Nucleus accumbens (tissue), 56 donors: ENCODE results near the gene XYLT1.
"Not testable (repeated sequence)": the region's sequence is repeated elsewhere in the genome, so short reads cannot be mapped to it uniquely, and the experiment has no call there.

Experiments
- DNase-seq, 56 donors: peaks; one replicate each; lab custom pipeline; 2025; lab: John Stamatoyannopoulos, UW

Gene XYLT1

DNA sequence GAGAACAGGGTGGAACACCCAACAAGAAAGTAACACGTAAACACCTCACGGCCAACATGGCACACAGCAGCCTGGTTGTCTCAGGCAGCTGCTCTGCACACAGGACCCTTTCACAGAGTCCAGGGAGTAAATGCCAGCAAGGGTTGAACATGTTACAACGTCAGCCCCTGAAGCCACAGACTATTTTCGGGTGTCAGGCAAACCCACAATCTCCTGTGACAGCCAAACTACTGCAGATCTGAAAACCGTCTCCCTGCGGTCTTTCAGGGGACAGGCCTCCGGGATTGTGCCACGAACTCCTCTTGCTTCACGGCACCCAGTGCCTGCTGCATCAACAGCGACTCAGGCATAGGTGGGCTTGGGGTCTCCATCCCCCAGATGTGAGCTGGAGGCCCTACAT is 127.7 kb downstream of the XYLT1 start:
- DNase-seq: peak in 4 of 56 donors; percentile 5 to 21 (median 15)

- DNase-seq: no peak
Measured at GRCh38 chr16:17342031-17342430, 128.7 kb downstream of the XYLT1 start.

DNA sequence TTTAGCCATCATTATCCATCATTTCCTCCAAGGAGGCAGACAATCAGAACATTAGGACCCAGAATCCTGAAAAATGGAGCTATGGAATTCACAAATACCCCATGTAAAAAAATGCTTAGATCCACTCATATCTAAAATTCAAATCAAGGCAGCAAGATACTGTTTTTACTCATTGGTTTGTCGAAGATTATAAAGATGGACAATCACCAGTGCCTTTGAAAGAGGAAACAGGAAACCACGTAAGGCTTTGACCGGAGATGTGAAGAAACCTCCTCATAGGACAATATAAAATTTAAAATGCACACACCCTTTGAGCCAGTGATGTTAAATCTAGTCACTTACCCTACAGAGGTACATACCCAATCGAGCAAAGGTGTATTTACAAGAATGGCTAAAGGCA is 130.0 kb downstream of the XYLT1 start:
- DNase-seq: no peak

DNA sequence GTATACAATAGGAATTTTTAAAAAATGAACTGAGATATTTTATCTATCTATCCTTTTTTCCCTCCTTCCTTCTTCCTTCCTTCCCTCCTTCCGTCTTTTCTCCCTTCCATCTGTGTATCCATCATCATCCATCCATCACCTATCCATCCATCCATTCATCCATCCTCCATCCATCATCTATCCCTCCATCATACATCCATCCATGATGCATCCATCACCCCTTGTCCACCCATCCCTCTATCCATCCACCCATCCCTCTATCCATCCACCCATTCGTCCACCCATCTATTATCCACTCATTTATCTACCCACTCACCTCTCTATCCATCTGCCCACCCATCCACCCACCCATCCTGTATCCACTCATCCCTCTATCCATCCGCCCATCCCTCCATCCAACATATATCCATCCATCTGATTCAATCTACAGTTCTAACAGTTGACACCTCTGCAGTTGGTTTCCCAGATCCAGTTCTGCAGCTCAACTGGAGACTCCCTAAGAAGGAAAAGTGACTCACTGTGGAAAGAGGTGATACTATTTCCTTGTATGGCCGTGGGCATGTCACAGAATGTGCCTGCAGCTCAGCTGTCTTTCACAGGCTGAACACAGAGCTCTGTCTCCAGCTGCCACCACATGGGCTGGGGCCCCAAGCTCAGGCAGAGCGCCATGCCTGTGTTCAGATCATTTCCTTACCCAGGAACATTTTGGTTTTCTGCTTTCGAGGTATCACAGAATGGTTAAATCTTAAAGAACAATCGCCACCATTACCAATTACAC is 130.8 kb downstream of the XYLT1 start:
- no peak for DNase-seq

DNA sequence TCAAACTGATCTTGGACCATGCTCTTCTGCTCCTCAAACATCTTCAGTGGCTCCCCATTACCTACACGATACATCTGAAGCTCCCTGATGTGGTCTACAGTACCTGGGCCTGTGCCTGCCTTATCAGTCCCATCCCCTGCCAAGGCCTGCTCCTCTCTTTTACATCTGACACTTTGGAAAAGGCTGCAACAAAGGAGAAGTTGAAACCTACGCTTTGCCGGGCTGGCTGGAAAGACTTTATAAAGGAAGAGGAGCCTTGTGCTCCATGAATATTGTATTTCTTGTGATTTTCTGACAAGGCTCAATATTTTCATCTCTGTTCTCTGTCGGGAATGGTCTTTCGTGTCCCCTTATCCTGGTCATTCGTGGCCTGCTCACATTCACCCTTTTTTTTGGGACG is 132.5 kb downstream of the XYLT1 start:
- DNase-seq: no peak

DNA sequence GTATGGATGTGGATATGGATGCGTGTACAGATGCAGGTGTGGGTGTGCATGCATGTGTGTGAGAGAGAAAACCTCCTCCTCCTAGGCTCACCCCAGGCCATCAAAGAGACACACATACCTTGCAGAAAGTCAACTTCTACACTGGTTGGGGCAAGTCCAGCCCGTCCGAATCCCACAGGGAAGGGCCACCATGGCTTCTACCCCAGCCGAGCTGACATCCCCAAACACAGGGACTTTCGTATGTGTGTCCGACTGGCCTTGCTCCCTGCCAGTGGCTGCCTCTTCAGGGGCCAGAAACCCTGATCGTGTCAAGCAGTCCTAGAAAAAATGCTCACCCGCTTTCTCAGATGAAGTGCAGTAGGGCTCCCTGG is 134.2 kb downstream of the XYLT1 start:
- DNase-seq: no peak

GRCh38 chr16:17335826-17336529 is 134.8 kb downstream of the XYLT1 start:
- peak in 6 of 56 donors; percentile 3 to 34 (median 18) for DNase-seq

- not testable (repeated sequence) for DNase-seq
Measured at GRCh38 chr16:17335406-17335805, 135.4 kb downstream of the XYLT1 start.

GRCh38 chr16:17334096-17334495 is 136.7 kb downstream of the XYLT1 start:
- no peak for DNase-seq

DNA sequence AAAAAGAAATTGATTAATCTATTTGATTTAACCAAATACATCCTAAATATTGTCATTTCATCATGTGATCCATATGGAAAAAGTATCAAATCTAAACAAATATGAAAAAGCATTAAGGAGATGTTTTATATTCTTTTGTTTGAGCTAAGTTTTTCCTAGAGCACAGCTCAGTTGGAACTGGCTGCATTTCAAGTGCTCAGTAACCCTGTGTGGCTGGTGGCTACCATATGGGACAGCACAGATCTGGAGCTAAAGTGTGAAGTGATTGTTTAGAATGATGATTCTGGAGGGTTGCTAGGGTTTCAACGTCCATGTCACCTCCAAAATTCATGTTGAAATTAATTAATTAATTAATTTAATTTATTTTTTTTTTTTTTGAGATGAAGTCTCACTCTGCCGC is 137.5 kb downstream of the XYLT1 start:
- no peak for DNase-seq

DNA sequence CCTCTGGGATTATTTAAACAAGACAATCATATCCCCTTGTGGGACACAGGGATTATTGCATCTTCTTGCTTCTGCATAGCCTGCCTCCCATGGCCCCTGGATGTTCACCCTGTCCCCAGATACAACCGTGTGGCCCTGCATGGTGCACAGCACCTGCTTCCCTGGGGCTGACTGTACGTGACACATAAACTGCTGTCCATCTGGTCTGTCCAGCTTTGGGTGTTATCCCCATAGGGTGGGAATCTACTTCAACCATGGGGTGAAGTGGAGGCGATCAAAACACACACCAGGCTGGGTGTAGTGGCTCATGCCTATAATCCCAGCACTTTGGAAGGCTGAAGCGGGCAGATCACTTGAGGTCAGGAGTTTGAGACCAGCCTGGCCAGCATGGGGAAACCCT is 138.8 kb downstream of the XYLT1 start:
- no peak for DNase-seq

DNA sequence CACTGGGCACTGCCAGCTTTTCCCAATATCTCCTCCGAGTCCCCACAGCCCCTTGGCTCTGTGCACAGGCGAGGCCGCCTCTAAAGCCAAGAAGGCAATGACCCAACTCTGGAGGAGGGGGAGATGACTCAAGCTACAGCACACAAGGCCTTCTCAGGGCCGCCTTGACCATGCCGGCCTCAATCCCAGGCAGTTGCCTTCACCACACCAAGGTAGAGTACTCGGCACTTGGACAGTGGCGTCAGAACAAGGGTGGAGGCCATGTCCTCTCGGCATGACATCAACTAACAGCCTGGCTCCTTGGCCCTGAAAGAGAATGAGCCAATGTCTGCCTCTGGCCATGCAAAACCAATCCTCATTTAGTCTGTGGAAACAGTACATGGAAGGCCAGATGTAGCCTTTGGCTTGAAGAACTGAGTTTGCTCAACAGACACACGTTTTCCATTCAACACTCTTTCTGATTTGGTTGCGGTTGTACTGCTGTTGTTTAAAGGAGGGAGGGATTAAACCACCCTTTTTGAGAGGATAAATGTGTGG is 139.6 kb downstream of the XYLT1 start:
- no peak for DNase-seq

- no peak for DNase-seq
Measured at GRCh38 chr16:17330044-17330443, 140.7 kb downstream of the XYLT1 start.

- DNase-seq: no peak
Measured at GRCh38 chr16:17329391-17329790, 141.4 kb downstream of the XYLT1 start.

GRCh38 chr16:17328932-17329331 is 141.8 kb downstream of the XYLT1 start:
- no peak for DNase-seq

- no peak for DNase-seq
Measured at GRCh38 chr16:17327664-17328335, 143.0 kb downstream of the XYLT1 start.

GRCh38 chr16:17325476-17326143 is 145.2 kb downstream of the XYLT1 start:
- no peak for DNase-seq

GRCh38 chr16:17324451-17324850 is 146.3 kb downstream of the XYLT1 start:
- DNase-seq: no peak

DNA sequence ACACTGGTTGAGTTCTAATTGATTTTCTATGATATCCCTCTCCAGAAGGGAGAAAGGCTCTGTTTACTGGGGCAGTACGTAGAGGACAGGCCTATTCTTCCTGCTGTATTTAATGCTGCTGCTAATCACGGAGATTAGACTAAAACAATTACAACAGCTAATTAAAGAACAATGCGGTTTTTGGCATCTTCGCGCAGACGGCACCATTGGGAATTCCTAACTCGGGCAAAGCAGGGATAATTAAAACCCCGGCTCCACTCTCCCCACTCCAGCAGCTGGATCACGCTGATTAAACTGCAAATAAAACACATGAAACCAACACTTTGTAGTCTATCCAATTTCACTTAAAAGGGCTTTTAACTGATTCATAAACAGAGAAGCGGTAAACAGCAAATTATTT is 147.6 kb downstream of the XYLT1 start:
- DNase-seq: no peak

- DNase-seq: no peak
Measured at GRCh38 chr16:17321824-17322223, 148.9 kb downstream of the XYLT1 start.

- no peak for DNase-seq
Measured at GRCh38 chr16:17320009-17320408, 150.8 kb downstream of the XYLT1 start.
